Measurements from ENCODE around the gene MAP10. TPM values are rescaled to one million over a fixed set of nuclear protein-coding genes. Genes with fewer than 3 reads are reported as not detected.
"Not testable (repeated sequence)": the region's sequence is repeated elsewhere in the genome, so short reads cannot be mapped to it uniquely, and the experiment has no call there.

Gene MAP10, protein sequence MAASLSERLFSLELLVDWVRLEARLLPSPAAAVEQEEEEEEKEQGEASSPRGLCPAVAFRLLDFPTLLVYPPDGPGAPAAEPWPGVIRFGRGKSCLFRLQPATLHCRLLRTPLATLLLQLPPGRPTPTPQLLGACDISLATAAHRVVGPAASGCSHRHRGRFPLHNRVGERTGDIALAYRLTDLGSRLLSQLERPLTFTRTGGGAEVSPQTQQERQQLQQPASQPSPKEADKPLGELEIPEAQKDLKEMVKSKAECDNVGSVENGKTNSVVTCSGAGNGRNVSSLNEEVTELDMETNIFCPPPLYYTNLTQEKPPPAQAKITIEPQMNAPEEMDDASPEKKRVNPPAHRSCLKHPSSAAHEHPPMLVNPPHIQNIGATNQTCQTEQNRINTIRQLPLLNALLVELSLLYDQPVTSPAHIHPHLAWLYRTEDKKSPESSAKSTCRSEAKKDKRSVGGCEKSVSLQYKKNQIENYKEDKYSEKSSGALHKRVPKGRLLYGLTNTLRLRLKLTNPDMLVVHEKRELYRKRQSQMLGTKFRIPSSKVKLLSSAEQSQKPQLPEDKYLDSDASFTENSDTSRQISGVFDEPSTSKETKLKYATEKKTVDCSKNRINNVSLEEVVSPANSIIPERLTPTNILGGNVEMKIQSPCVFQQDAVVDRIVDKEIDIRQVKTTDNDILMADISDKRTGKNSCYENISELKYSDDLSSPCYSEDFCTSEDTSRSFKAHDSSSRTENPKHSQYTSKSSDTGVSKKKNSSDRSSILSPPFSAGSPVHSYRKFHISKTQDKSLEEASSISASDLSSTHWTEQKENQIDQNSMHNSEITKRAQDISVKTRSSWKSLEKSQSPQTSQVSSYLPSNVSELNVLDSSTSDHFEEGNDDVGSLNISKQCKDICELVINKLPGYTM
- not detected in 2 replicates for polyA plus RNA-seq (2014; cell fraction: cytosol; rRNA removed)
- polyA plus RNA-seq (2014; cell fraction: nucleus; rRNA removed), result not detected in 2 replicates

DNA sequence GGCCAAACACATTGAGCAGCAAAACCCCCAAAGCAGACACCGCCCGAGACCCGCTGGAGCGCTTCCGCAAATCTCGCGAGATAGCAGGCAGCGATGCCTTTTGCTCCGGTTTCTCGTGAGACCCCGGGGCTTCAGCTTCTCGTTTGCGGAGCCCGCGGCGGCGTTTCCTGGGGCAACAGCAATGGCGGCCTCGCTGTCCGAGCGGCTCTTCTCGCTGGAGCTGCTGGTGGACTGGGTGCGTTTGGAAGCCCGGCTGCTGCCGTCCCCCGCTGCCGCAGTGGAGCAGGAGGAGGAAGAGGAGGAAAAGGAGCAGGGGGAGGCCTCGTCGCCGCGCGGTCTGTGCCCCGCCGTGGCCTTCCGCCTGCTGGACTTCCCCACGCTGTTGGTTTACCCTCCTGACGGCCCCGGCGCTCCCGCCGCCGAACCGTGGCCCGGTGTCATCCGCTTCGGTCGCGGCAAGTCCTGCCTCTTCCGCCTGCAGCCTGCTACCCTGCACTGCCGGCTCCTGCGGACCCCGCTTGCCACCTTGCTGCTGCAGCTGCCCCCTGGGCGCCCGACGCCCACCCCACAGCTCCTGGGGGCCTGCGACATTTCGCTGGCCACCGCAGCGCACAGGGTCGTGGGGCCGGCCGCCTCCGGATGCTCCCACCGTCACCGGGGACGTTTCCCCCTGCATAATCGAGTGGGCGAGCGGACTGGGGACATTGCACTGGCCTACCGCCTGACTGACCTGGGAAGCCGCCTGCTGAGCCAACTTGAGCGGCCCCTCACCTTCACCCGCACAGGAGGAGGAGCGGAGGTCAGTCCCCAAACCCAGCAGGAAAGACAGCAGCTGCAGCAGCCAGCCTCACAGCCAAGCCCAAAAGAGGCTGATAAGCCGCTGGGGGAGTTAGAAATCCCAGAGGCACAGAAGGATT, at the start of gene MAP10:
MAP10 (plus strand) TSS at position 148 of the 917 bp plus-strand sequence; CDS start at position 182, 34 bp downstream.
- no peak for DNase-seq (ENCODE audit: low spot score)

DNA sequence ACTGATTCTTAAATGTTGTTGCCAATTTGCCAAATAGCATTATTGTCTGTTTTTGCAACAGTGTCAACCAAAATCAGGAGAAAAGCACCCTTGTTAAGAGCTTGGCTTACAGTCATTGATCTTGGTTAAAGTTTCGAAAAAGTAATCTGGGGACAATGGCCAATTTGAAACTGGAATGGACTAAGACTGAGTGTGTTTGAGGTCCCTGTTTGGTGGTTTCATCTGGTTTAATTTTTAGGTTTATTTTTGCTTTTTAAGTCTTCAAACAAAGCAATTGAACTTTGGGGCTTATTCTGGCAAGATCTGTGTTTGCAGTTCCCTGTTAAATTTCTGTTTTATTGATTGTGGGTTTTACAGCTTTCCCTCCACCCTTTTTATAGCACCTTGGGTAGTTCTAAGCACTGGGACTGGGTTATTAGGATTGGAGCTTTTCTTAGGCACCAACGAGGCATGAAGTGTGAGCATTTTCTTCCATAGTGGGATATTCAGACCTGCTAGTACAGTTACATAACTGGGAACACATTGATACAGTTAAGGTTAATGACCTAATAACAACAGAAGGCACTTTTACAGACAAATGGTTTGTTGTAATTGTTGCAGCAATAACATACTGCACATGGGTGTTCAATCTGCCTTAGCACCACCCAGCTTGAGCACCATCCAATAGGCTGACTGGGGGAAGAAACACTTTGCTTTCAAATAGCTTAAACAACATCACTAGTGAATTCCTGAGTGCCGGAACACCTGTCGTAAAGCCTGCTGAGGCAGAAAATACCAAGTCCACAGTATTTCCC, 40.6 kb upstream of the MAP10 start:
- no peak for DNase-seq (ENCODE audit: low spot score)

DNA sequence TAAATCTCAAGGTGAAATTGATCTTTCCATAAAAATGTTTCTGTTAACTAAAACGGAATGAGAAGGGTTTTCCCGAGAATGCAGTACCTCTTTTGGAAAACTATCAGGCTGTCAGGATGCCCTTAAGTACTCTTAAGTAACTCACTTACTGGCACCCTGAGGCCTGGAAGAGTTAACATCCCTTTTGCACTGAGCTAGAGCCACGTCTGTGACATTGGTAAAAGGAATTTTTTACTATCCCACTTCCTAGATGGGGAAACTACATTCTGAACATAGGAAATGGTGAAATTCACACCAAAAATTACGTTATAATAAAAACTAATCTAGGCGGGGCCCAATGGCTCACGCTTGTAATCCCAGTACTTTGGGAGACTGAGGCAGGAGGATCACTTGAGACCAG, 39.7 kb upstream of the MAP10 start:
- DNase-seq (ENCODE audit: low spot score), result no peak

DNA sequence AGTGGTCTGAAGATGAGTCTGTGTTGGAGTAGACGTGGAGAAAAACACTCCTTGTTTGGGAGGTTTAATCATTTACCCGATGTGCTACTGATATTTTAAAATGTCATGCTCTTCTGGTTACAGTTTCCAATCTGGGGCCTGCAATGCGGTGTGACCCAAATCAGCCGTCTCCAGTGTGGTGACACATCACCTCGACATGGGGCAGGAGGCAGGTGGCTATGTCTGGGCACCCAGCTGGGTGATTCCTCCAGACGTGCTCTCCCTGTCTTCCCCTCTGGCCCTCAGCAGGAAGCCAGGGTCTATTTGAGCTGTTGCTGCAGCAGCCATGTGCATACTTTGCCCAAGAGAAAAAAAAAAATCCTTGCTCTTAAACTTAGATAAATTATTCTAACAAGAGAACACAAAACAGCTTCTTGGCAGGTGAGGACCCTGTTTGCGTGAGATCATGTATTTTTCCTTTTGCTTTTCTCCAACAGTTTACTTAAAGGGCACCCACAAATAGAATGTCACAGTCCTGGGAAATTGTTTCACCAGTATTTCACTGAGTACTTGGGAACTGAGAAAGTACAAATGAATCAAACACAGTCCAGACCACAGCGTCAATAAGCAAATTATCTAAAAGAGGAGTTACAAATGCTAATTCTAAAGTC, 38.9 kb upstream of the MAP10 start:
- DNase-seq (ENCODE audit: low spot score), result no peak

DNA sequence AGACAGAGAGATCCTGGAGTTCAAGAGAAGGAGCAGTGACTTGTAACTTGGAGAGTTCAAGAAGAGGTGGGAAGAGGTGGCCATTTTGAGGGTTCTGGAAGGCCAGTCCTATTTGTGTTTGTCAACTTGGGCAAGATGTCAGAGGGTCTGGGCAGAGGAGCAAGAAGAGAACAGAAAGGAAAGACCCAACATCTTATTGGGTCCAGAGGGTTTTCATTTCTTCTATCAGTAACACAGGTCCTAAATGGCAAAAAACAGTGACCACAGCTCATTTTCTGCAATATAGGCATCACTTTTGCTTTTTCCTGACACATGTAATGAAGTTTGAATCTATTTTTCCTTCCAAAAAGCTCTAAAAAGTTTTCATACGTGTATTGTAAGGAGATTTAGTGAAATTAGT, 38.3 kb upstream of the MAP10 start:
- no peak for DNase-seq (ENCODE audit: low spot score)

DNA sequence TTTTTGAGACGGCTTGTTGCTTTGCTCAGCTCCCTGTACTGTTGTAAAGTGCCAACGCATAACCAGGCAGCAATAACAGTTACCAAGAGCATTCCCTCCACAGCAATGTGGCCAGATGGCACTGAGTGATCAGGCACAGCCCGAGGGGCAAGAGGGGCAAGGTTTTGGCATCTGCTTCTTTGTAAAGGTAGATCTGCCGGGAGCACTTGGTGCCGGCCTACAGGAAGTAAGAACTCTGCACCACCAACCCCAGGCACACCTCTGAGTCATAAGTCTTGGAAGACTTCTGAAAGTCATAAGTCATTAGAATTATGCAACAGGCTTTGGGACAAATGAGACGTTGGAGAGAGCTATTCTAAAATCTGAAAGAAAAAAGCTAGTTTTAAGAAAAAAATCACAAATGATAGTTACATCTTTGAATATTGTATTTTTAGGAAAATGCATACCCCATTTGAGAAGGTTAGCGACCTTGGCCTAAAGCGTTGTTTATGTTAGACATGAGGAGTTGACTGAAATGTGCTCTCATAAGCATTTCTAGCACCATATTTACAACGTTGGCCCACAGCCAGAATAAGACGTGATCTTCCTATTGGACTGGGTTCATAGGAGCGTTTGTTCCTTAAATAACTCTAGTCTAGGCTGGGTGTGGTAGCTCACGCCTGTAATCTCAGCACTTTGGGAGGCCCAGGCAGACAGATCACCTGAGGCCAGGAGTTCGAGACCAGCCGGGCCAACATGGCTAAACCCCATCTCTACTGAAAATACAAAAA, 37.7 kb upstream of the MAP10 start:
- DNase-seq (ENCODE audit: low spot score), result no peak

DNA sequence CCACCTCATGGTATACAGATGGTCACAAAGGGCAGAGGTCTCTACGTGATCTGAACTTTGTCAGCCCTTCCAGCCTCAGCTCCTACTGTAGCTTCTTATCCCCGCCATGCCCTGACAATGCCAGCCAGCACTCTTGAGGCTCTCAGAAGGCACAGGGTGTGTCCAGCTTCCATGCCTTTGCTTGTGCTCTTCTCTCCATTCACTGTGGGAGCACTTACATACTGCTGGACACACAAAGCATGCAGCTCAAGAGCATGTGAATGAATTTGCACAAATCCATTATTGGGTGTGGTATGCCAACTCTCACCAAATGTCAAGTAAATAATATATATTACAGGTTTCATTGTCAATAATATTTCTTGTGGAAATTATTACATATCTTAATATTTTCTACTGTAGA, 36.4 kb upstream of the MAP10 start:
- no peak for DNase-seq (ENCODE audit: low spot score)

DNA sequence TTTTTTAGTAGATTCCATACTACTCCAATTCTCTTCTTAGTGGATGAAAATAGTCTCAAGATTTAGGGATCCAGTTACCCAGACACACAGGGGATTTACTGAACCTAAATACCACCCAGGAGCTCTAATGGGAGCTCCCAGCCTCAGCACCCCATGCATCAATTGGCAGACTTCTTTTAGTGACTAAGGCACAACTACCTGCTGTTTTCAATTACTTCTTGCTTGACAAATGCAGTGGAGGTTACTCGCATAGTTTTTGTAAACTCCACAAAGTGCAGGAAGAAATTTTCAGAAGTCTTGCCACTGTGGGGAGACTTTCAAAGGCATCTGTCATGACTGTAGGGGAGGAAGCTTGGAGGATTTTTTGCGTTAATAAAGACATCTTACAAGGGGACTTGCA, 35.5 kb upstream of the MAP10 start:
- no peak for DNase-seq (ENCODE audit: low spot score)

DNA sequence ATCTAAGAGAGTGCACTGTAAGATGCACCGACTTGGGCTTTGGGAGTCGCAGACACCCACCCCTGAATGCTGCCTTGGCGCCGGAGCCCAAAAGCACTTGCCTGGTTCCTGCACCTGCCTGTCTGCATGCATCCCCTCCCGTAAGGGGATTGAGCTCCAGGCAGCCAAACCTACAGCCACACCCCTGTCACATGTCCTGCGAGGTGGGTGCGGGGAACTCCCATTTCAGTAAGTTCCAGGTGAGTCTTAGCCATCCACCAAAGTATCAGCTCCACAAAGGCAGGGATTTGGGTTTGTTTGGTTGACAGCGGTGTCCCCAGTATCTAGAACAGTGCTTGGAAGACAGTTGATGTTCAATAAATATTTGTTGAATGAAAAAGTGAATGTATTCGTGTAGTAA, 31.5 kb upstream of the MAP10 start:
- no peak for DNase-seq (ENCODE audit: low spot score)

DNA sequence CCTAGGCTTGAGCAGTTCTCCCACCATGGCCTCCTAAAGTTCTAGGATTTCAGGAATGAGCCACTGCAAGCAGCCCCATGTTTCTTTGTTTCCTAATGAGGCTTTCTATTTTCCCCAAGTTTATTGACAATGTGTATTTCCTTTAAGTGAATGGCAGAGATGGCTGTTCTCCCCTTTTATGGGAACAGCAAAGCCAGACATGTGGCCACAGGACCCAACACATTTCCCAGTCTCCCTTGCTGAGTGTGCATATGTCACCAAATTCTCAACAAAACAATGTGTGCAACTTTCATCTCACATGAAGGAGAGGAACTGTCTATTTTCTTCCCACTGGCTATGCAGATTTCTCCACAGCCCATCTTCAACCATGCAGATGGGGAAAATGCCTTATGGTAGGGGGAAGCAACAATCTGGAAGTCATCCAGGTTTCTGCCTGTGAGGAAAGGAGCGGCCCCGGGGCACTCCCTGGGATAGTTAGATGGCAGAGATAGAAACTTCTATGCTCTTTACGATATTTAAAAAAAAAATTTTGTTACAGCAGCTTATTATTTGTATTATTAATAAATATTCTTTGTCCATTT, 28.6 kb upstream of the MAP10 start:
- DNase-seq (ENCODE audit: low spot score), result no peak

DNA sequence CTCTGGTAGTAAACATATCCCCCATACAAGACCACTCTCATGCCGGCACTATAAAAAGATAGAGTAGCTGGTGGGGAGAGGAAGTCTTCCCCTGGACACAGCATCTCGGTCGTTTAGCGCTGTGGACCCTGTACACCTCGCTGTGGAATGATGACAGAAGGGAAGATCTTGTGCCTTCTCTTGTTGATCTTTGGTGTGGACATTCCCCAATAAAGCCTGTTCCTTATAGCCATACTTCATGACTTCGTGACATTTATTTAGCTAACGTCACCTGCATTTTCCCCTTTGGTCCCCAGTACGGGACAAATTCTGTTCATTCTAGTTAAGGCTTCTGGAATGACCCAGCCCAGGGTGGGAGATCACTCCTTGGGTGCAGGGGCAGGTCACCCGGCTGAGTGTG, 24.9 kb upstream of the MAP10 start:
- no peak for DNase-seq (ENCODE audit: low spot score)

DNA sequence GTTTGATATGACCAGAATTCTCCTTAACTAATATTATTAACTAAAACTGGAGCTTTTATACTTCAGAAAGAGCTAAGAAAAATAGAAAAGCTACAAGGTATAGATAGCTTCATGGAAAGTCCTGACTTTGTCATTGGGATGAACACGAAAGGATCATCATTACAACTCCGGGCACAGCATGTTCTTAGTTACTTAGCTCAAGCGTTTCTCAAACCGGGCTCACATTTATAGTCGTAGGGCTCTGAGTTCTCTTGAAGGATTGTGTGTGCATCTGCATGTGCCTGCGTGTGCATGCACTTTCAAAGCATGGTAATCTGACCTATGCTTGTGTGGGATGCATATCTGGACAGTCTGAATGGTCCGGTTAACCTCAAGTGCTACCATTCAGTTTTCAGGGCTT, 20.4 kb upstream of the MAP10 start:
- DNase-seq (ENCODE audit: low spot score), result no peak

DNA sequence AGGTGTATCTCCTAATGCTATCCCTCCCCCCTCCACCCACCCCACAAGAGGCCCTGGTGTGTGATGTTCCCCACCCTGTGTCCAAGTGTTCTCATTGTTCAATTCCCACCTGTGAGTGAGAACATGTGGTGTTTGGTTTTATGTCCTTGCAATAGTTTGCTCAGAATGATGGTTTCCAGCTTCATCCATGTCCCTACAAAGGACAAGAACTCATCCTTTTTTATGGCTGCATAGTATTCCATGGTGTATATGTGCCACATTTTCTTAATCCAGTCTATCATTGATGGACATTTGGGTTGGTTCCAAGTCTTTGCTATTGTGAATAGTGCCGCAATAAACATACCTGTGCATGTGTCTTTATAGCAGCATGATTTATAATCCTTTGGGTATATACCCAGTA, 19.6 kb upstream of the MAP10 start:
- not testable (repeated sequence) for DNase-seq (ENCODE audit: low spot score)

DNA sequence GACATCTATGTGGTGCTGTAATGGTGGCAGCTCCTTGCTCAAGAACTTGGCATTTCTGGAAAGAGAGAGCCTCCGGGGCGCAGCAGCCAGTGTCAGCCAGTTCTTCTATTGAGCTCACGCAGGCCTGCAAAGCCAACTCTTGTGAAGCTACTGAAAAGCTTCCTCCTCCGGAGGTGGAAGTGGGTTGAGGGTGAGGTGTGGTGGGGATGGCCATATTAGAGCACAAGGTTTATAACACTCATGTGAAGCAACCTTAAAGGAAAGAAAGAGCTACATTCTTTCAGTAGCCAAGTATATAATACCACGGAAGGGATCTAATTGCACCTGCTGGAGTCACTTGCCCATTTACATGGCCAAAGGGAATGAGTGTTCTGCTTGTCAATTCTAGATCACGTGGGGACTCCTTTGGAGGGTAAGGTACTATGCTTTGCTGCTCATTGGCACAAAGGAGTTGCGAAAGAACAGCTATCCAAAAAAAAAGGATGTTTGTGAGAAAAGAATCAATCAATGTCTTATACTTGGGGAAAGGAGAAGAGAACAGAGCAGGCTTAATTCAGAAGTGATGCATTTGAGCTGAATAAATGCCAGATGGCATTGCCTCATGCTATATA, 18.3 kb upstream of the MAP10 start:
- no peak for DNase-seq (ENCODE audit: low spot score)

DNA sequence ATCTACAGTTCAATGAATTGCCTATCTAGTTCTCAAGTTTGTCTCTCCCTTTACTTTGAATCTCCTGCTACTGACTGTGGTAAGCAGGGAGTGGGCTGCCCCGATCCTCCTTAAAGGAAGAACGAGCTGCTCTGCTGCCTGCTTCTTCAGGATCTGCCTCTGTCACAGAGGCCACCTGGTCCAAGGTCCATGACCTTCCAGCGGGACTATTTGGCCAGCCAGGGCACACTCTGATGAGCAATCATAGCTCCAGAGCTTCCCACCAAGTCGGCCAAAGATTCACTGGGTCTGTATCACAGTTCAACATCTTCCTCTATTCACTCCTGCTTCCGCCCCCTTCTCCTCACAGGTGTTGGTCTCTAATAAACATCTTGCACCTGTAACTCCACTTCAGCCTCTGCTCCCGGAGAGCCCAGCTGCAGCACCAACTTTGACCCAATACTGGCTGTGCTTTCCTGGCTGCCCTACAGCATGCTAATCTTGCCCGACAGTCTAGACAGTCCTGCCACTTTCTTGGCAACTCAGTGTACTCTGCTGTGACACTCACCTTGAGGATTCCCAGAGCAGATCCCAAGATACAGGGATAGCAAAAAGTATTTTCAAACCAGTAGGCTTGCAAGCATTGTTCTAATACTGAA, 16.9 kb upstream of the MAP10 start:
- no peak for DNase-seq (ENCODE audit: low spot score)

DNA sequence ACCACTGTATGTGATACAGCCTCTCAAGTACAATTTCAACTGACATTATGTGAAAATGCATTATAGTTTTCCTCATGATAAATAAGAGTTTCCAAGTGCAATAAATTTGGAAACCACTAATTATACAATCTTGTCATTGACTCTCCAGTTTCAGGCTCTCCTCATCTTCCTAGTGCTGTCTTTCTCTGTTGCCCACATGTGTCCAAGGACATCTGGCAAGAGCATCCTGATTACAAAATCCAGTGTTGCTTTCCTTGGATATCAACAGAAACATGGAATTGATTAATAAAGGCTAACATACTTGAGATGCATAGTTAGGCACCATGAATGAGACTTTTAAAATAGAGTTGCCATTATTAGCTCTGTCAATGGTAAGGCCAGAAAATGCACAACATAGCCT, 15.6 kb upstream of the MAP10 start:
- no peak for DNase-seq (ENCODE audit: low spot score)

DNA sequence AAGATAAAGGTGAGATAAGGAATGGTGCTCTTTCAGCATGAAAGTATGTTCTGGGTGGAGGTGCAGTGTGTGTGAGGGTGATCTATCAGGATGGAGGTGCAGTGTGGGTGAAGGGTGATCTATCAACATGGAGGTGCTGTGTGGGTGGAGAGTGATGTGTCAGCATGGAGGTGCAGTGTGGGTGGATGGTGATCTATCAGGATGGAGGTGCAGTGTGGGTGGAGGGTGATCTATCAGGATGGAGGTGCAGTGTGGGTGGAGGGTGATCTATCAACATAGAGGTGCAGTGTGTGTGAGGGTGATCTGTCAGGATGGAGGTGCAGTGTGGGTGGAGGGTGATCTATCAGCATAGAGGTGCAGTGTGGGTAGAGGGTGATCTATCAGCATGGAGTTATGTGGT, 12.3 kb upstream of the MAP10 start:
- no peak for DNase-seq (ENCODE audit: low spot score)

DNA sequence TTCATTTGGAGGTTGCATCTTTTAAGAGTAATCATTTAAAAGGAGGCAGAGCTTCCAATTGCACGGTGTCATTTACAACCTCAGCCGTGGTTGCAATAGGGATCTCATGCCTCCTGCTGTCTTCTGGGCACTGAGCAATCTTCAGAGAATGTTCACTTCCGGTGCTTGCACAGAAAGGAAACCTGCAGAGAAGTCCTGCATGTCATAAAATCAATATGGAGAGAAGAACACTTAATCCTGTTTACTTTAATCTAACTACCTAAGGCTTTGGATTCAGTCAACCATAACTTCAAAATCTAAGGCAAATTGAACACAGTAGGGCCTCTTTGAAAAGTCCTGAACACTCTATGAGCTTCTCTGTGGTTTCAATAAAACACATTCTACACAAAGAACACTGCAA, 11.3 kb upstream of the MAP10 start:
- DNase-seq (ENCODE audit: low spot score), result no peak
